ENCODE data around the gene CSF1R.

DNA sequence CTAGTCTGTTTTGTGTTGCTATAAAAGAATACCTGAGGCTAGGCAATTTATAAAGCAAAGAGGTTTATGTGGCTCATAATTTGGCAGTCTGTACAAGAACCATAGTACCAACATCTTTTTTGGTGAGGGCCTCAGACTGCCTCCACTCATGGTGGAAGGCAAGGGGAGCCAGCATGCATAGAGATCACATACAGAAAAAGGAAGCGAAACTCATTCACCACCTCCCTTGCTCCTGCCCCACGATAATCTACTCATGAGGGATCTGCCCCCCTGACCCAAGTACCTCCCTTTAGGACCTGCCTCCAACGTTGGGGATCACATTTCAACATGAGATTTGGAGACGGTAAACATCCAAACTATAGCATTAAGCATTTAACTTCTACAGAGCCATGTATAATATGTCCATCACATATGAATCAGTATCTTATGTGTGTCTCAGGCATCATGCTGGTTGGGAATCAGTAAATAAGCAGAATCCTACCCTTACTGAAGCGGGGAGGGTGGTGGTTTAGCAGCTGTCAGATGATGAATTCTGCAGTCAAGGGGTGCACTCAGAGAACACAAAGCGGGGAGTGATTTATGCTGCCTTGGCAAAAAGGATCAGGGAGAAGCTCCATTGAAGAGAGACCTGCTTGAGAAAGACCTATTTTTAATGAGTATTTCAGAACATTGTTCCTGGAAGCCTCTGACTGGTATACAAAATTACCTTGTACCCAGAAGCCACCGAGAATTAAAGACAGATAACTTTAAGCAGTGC lies 51.0 kb downstream of the CSF1R start:
- TF ChIP-seq, protein P1, sequence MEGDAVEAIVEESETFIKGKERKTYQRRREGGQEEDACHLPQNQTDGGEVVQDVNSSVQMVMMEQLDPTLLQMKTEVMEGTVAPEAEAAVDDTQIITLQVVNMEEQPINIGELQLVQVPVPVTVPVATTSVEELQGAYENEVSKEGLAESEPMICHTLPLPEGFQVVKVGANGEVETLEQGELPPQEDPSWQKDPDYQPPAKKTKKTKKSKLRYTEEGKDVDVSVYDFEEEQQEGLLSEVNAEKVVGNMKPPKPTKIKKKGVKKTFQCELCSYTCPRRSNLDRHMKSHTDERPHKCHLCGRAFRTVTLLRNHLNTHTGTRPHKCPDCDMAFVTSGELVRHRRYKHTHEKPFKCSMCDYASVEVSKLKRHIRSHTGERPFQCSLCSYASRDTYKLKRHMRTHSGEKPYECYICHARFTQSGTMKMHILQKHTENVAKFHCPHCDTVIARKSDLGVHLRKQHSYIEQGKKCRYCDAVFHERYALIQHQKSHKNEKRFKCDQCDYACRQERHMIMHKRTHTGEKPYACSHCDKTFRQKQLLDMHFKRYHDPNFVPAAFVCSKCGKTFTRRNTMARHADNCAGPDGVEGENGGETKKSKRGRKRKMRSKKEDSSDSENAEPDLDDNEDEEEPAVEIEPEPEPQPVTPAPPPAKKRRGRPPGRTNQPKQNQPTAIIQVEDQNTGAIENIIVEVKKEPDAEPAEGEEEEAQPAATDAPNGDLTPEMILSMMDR (conservative IDR thresholded peaks at IDR 0.05; ENCODE audit: low read depth, low read length) = no peak
- no peak for TF ChIP-seq EZH2 (IDR thresholded peaks at IDR 0.05; ENCODE audit: borderline replicate concordance, low read depth, low read length, poor library complexity, severe bottlenecking)
